ENCODE data around the gene POU6F1. TPM values are rescaled to one million over a fixed set of nuclear protein-coding genes. Genes with fewer than 3 reads are reported as not detected.

POU6F1 gene
- total RNA-seq, 2 experiments from 2014 or later: 2.6 to 5.5 TPM

DNA sequence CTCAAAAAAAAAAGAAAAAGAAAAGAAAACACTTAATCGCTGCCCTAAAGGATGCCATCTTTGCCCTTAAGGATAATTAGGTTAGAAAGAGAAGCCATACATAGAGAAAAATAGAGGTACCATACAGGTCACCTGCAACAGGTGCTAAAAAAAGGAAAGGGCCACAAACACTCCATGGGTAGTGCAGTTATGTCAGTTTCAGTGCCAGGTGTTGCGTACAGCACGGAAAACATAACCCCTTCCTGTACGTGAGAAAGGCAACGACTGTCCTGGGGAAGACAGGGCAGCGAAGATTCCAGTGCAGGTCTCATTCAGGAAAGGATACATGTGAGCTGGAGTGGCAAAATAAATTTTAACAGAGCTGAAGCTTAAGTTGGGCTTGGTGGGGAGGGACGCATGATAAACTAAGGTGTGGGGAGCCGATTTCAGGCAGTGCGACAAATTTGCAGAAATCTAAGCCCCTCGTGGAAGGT is 20.2 kb upstream of the POU6F1 start:
- TF ChIP-seq EZH2phosphoT487 (IDR thresholded peaks at IDR 0.05; ENCODE audit: borderline replicate concordance, low read depth, low read length): no peak
- TF ChIP-seq, protein P1, sequence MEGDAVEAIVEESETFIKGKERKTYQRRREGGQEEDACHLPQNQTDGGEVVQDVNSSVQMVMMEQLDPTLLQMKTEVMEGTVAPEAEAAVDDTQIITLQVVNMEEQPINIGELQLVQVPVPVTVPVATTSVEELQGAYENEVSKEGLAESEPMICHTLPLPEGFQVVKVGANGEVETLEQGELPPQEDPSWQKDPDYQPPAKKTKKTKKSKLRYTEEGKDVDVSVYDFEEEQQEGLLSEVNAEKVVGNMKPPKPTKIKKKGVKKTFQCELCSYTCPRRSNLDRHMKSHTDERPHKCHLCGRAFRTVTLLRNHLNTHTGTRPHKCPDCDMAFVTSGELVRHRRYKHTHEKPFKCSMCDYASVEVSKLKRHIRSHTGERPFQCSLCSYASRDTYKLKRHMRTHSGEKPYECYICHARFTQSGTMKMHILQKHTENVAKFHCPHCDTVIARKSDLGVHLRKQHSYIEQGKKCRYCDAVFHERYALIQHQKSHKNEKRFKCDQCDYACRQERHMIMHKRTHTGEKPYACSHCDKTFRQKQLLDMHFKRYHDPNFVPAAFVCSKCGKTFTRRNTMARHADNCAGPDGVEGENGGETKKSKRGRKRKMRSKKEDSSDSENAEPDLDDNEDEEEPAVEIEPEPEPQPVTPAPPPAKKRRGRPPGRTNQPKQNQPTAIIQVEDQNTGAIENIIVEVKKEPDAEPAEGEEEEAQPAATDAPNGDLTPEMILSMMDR (conservative IDR thresholded peaks at IDR 0.05; ENCODE audit: low read length): no peak
- BruUV-seq (replicated peaks): TSS peak; percentile 88
- peak; percentile 72 for DNase-seq (ENCODE audit: low spot score)
- peaks cover 17% of the 10 kb centered on the region for H3K79me2 ChIP-seq (ENCODE audit: insufficient read depth, low read depth, low read length)
- H4K20me1 ChIP-seq (ENCODE audit: insufficient read depth, low read length): 0 out of 2 replicates have a peak, but pooled peaks cover 6% of the 10 kb centered on the region
- peak overlapping the region; percentile 89 for H3K4me2 ChIP-seq (ENCODE audit: low read length)
- H3K9me2 ChIP-seq (ENCODE audit: insufficient read depth, low read length): no peaks in the 10 kb centered on the region
- POLR2A ChIA-PET: interaction anchor here (0.6 to 2.2 kb wide), 11 partner anchors 7 to 422 kb away, joined by 3 to 18 read pairs (median 3); partner anchors contain the start of gene POU6F1
- H3K4me1 ChIP-seq (ENCODE audit: insufficient read depth, low read length, poor library complexity, severe bottlenecking): peaks cover 16% of the 10 kb centered on the region
- H3K9me3 ChIP-seq (ENCODE audit: low read length): no peaks in the 10 kb centered on the region
- intact Hi-C loops (cut with micrococcal nuclease; ENCODE audit: unreplicated experiment): loop anchor here (1.0 to 10.0 kb wide), 5 partner anchors 20 to 473 kb away; partner anchors contain the start of genes ATF1, LETMD1, POU6F1 and SLC11A2
- H2AFZ ChIP-seq (ENCODE audit: low read length): peak overlapping the region; percentile 93
- peak overlapping the region; percentile 94 for H3K27ac ChIP-seq (ENCODE audit: low read depth, low read length, poor library complexity, severe bottlenecking)
- peak overlapping the region; percentile 95 for H3K4me3 ChIP-seq (ENCODE audit: low read depth, low read length, poor library complexity, severe bottlenecking)
- peaks cover 29% of the 10 kb centered on the region for H3K36me3 ChIP-seq (ENCODE audit: insufficient read depth, low read length)
- CTCF ChIA-PET (ENCODE audit: unreplicated experiment): no interaction called here

DNA sequence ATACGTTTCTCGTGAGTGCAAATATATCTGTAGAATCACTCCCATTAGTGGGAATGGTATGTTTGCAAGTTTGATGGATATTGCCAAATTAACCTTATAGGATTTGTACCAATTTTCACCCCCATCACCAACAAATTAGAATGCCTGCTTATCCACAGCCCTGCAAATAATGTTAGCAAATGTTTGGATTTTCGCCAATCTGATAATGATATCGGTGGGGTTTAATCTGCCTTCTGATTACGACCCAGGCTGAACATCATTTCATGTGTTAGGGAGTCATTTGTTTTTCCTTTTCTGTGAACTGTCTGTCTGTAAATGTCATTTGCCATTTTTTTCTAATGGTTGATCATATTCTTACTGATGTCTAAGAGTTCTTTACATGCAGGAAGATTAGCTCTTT is 16.7 kb upstream of the POU6F1 start:
- POLR2A ChIA-PET: interaction anchor here (1.4 kb wide), 1 partner anchor 16 kb away, joined by 5 read pairs; no protein-coding TSS in a partner anchor
- peaks cover 7% of the 10 kb centered on the region for H3K4me1 ChIP-seq (ENCODE audit: insufficient read depth, low read length, poor library complexity, severe bottlenecking)
- CTCF ChIA-PET (ENCODE audit: unreplicated experiment): no interaction called here
- H3K27ac ChIP-seq (ENCODE audit: low read depth, low read length, poor library complexity, severe bottlenecking): no peak overlapping the region
- no peaks in the 10 kb centered on the region for H4K20me1 ChIP-seq (ENCODE audit: insufficient read depth, low read length)
- H3K4me2 ChIP-seq (ENCODE audit: low read length): no peak overlapping the region
- no peak overlapping the region for H2AFZ ChIP-seq (ENCODE audit: low read length)
- DNase-seq (ENCODE audit: low spot score): no peak
- BruUV-seq (replicated peaks): no TSS peak
- H3K79me2 ChIP-seq (ENCODE audit: insufficient read depth, low read depth, low read length): peaks cover 5% of the 10 kb centered on the region
- H3K9me2 ChIP-seq (ENCODE audit: insufficient read depth, low read length): no peaks in the 10 kb centered on the region
- TF ChIP-seq, protein P1 (conservative IDR thresholded peaks at IDR 0.05; ENCODE audit: low read length): no peak
- no peak for TF ChIP-seq EZH2phosphoT487 (IDR thresholded peaks at IDR 0.05; ENCODE audit: borderline replicate concordance, low read depth, low read length)
- no peak overlapping the region for H3K4me3 ChIP-seq (ENCODE audit: low read depth, low read length, poor library complexity, severe bottlenecking)
- intact Hi-C loops (cut with micrococcal nuclease; ENCODE audit: unreplicated experiment): loop anchor here (10.0 kb wide), 1 partner anchor 470 kb away; the partner anchor contains the start of gene ATF1
- H3K36me3 ChIP-seq (ENCODE audit: insufficient read depth, low read length): no peaks in the 10 kb centered on the region
- no peaks in the 10 kb centered on the region for H3K9me3 ChIP-seq (ENCODE audit: low read length)

DNA sequence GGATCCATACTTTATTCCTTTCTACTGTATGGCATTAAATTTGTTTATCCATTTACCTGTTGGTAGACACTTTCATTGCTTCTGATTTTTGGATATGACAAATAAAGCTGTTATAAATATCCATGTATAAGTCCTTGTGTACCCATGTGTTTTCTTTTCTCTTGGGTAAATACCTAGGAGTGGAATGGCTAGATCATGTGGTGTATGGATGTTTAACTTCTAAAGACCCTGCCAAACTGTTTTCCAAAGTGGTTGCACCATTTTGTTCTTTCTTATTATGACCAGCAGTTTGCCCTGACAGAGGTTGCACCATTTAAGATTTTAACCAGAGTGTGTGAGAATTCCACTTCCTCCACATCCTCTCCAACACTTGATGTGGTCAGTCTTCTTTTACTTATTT is 14.8 kb upstream of the POU6F1 start:
- intact Hi-C loops (cut with micrococcal nuclease; ENCODE audit: unreplicated experiment): loop anchor here (10.0 kb wide), 1 partner anchor 468 kb away; the partner anchor contains the start of gene ATF1

More for the DNA sequence above, 14.8 kb upstream of the POU6F1 start:
- ChIA-PET CTCF (ENCODE audit: unreplicated experiment) (no interaction called here), POLR2A (interaction anchor here (0.7 kb wide), 2 partner anchors 45 to 58 kb away, joined by 3 to 4 read pairs; no protein-coding TSS in a partner anchor)
- H3K4me2 ChIP-seq (ENCODE audit: low read length): no peak overlapping the region
- H3K4me1 ChIP-seq (ENCODE audit: insufficient read depth, low read length, poor library complexity, severe bottlenecking): peaks cover under 1% of the 10 kb centered on the region
- no peaks in the 10 kb centered on the region for H3K9me2 ChIP-seq (ENCODE audit: insufficient read depth, low read length)
- H3K36me3 ChIP-seq (ENCODE audit: insufficient read depth, low read length): no peaks in the 10 kb centered on the region
- no peaks in the 10 kb centered on the region for H3K9me3 ChIP-seq (ENCODE audit: low read length)
- H4K20me1 ChIP-seq (ENCODE audit: insufficient read depth, low read length): no peaks in the 10 kb centered on the region
- no peak overlapping the region for H3K27ac ChIP-seq (ENCODE audit: low read depth, low read length, poor library complexity, severe bottlenecking)
- H3K79me2 ChIP-seq (ENCODE audit: insufficient read depth, low read depth, low read length): no peaks in the 10 kb centered on the region
- DNase-seq (ENCODE audit: low spot score): no peak
- BruUV-seq (replicated peaks): no TSS peak
- H3K4me3 ChIP-seq (ENCODE audit: low read depth, low read length, poor library complexity, severe bottlenecking): no peak overlapping the region
- H2AFZ ChIP-seq (ENCODE audit: low read length): no peak overlapping the region
- TF ChIP-seq, protein P1 (conservative IDR thresholded peaks at IDR 0.05; ENCODE audit: low read length): no peak
- TF ChIP-seq EZH2phosphoT487 (IDR thresholded peaks at IDR 0.05; ENCODE audit: borderline replicate concordance, low read depth, low read length): no peak
